Measurements from ENCODE around the gene STX16. TPM values are rescaled to one million over a fixed set of nuclear protein-coding genes. Genes with fewer than 3 reads are reported as not detected.

STX16 gene
- total and polyA plus RNA-seq, 2 donors (not counting 1 experiment from before 2014, with no cell fraction given) = 110 to 117 TPM

DNA sequence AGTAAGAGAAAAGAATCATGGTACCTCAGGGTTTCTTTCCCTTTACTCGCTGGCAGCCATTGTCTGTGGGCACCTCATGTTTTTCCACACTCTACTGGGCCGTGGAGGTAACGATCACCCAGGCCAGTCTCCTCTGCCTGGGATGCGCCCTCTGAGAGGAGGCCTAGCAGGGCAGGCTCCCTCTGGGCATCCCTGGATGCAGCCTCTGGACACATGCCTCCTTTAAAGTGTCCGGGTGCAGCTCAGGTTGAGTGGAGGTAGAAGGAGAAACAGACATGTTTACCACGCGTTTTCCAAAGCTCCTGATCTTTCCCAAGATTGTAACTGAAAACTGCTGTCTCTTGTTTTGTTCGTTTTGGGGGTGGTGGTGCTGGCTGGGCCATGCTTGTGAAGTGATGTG, 27.7 kb downstream of the STX16 start:
- Histone ChIP-seq H3K27ac (ENCODE audit: low read length in 2 of 2) (no peak overlapping the region), H3K27me3 (replicated peaks in 1 of 4; ENCODE audit: control extremely low read depth in 1 of 4, control insufficient read depth in 3 of 4, insufficient read depth in 4 of 4, low read length in 3 of 4) (no peaks in the 10 kb centered on the region), H2AFZ (ENCODE audit: insufficient read depth, low read depth, low read length, poor library complexity, severe bottlenecking) (no peak overlapping the region), H3K79me2 (ENCODE audit: control insufficient read depth, insufficient read depth, low read length) (no peaks in the 10 kb centered on the region), H3K36me3 (replicated peaks in 1 of 2; ENCODE audit: control extremely low read depth in 1 of 2, control insufficient read depth in 1 of 2, extremely low read depth in 1 of 2, insufficient read depth in 2 of 2, low read length in 1 of 2) (peaks cover 0 to 57% of the 10 kb centered on the region in 2 experiments), H3K9ac (ENCODE audit: low read length) (no peak overlapping the region), H3K4me1 (ENCODE audit: control insufficient read depth in 2 of 2, insufficient read depth in 2 of 2, low read length in 2 of 2) (no peaks in the 10 kb centered on the region), H3K9me3 (ENCODE audit: control extremely low read depth in 1 of 3, control insufficient read depth in 2 of 3, insufficient read depth in 1 of 3, low read length in 2 of 3) (no peaks in the 10 kb centered on the region), H3K4me2 (replicated peaks; ENCODE audit: low read depth, low read length, poor library complexity, severe bottlenecking) (no peak overlapping the region), H4K20me1 (ENCODE audit: control insufficient read depth, insufficient read depth, low read length, poor library complexity, severe bottlenecking) (peaks cover 23% of the 10 kb centered on the region), H3K4me3 (ENCODE audit: control extremely low read depth in 1 of 5, extremely low read depth in 1 of 5, insufficient read depth in 1 of 5, low read depth in 2 of 5, low read length in 4 of 5) (no peak overlapping the region)
- Mint-ChIP-seq H3K27me3 (no peaks in the 10 kb centered on the region), H3K4me1 (no peaks in the 10 kb centered on the region), H3K27ac (no peak overlapping the region), H3K4me3 (no peak overlapping the region), H3K9me3 (ENCODE audit: insufficient read depth) (no peaks in the 10 kb centered on the region)
- CTCF ChIA-PET = no interaction called here
- POLR2A ChIA-PET = no interaction called here
- TF ChIP-seq EZH2 (IDR thresholded peaks at IDR 0.05; ENCODE audit: borderline replicate concordance, insufficient read depth, low read depth, low read length, poor library complexity, severe bottlenecking) = no peak
- TF ChIP-seq, protein P1, sequence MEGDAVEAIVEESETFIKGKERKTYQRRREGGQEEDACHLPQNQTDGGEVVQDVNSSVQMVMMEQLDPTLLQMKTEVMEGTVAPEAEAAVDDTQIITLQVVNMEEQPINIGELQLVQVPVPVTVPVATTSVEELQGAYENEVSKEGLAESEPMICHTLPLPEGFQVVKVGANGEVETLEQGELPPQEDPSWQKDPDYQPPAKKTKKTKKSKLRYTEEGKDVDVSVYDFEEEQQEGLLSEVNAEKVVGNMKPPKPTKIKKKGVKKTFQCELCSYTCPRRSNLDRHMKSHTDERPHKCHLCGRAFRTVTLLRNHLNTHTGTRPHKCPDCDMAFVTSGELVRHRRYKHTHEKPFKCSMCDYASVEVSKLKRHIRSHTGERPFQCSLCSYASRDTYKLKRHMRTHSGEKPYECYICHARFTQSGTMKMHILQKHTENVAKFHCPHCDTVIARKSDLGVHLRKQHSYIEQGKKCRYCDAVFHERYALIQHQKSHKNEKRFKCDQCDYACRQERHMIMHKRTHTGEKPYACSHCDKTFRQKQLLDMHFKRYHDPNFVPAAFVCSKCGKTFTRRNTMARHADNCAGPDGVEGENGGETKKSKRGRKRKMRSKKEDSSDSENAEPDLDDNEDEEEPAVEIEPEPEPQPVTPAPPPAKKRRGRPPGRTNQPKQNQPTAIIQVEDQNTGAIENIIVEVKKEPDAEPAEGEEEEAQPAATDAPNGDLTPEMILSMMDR (IDR thresholded peaks at IDR 0.05) = no peak
- ATAC-seq (ENCODE audit: low read depth) (no peak), DNase-seq (no peak)
- WGBS (ENCODE audit: insufficient coverage) = 99% methylated on average over 8 of the region's 8 CpGs
- intact Hi-C loops (cut with micrococcal nuclease) = no loop called here

DNA sequence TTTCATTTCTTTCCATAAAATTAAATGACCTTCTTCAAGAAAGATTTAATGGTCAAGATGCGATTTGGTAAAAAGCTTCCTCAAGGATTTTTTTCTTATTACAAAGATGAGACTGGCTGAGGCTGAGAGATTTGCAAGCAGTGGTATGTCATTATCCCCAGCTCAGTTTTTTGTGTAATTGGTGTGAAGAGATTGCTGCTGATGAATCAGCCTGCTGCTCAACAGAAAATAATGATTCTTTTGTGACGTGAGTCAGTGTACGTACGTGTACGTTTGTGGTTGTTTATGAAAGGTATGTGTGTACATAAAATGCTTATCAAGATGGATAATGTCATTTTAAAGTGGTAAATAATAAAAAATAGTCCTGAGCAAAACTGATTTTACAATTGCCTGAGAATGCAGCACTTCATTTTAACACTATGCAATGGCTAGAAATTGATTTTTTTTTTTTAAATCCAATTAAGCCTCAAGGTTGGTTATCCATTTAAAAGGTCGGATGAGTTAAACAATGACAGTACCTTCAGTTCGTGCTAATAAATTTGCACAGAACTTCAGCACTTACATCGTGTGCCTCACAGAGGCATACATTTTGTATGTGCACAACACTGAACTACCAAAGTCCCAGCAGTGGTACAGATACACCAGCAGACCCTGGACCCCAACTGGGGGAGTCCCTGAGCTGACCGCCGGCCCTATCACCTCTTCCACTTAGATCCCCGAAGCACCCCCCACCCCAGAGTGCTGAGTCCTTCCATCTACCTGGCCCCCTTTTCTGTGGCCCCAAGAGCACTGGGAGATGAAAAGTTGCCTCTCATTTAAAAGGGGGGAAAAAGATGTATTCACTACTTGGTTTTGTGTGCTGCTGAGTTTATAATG, 31.8 kb downstream of the STX16 start:
- CTCF ChIA-PET = no interaction called here

More for the DNA sequence above, 31.8 kb downstream of the STX16 start:
- Histone ChIP-seq H3K27ac (ENCODE audit: low read length in 2 of 2) (no peak overlapping the region), H3K79me2 (ENCODE audit: control insufficient read depth, insufficient read depth, low read length) (no peaks in the 10 kb centered on the region), H3K9ac (ENCODE audit: low read length) (no peak overlapping the region), H3K4me3 (ENCODE audit: control extremely low read depth in 1 of 5, extremely low read depth in 1 of 5, insufficient read depth in 1 of 5, low read depth in 2 of 5, low read length in 4 of 5) (no peak overlapping the region), H3K27me3 (replicated peaks in 1 of 4; ENCODE audit: control extremely low read depth in 1 of 4, control insufficient read depth in 3 of 4, insufficient read depth in 4 of 4, low read length in 3 of 4) (no peaks in the 10 kb centered on the region), H3K4me1 (ENCODE audit: control insufficient read depth in 2 of 2, insufficient read depth in 2 of 2, low read length in 2 of 2) (no peaks in the 10 kb centered on the region), H2AFZ (ENCODE audit: insufficient read depth, low read depth, low read length, poor library complexity, severe bottlenecking) (no peak overlapping the region), H3K36me3 (replicated peaks in 1 of 2; ENCODE audit: control extremely low read depth in 1 of 2, control insufficient read depth in 1 of 2, extremely low read depth in 1 of 2, insufficient read depth in 2 of 2, low read length in 1 of 2) (peaks cover 0 to 19% of the 10 kb centered on the region in 2 experiments), H3K4me2 (replicated peaks; ENCODE audit: low read depth, low read length, poor library complexity, severe bottlenecking) (no peak overlapping the region), H4K20me1 (ENCODE audit: control insufficient read depth, insufficient read depth, low read length, poor library complexity, severe bottlenecking) (no peaks in the 10 kb centered on the region), H3K9me3 (ENCODE audit: control extremely low read depth in 1 of 3, control insufficient read depth in 2 of 3, insufficient read depth in 1 of 3, low read length in 2 of 3) (no peaks in the 10 kb centered on the region)
- intact Hi-C loops (cut with micrococcal nuclease) = no loop called here
- no peak overlapping the region for H3K27ac Mint-ChIP-seq
- 100% methylated on average over 4 of the region's 11 CpGs for WGBS (ENCODE audit: insufficient coverage)
- POLR2A ChIA-PET = no interaction called here
- TF ChIP-seq, protein P1 (IDR thresholded peaks at IDR 0.05) = no peak
- TF ChIP-seq EZH2 (IDR thresholded peaks at IDR 0.05; ENCODE audit: borderline replicate concordance, insufficient read depth, low read depth, low read length, poor library complexity, severe bottlenecking) = no peak
- H3K9me3 Mint-ChIP-seq (ENCODE audit: insufficient read depth) = no peaks in the 10 kb centered on the region
- H3K4me3 Mint-ChIP-seq = no peak overlapping the region
- H3K4me1 Mint-ChIP-seq = no peaks in the 10 kb centered on the region
- DNase-seq (no peak), ATAC-seq (ENCODE audit: low read depth) (no peak)
- H3K27me3 Mint-ChIP-seq = no peaks in the 10 kb centered on the region

Data from B cell (primary cell).